MM.1S (cell line): ENCODE measurements around the gene PAPOLB.
"Not testable (repeated sequence)": the region's sequence is repeated elsewhere in the genome, so short reads cannot be mapped to it uniquely, and the experiment has no call there.

Source experiments
- DNase-seq: peaks from one replicate; pipeline ENCODE4 v3.0.0-alpha.2; 2015
- H2AFZ ChIP-seq: fragments of 300-600 bp; sonication (generic); 2 replicates; pipeline ENCODE4 v1.6.0; 2016; ENCODE audit warnings: antibody characterized with exemption, low read length
- H3F3A ChIP-seq: fragments of 300-600 bp; sonication (generic); 2 replicates; pipeline ENCODE4 v1.6.1; 2016; ENCODE audit warnings: mild to moderate bottlenecking, antibody characterized with exemption, low read length, moderate library complexity, mixed read lengths; ENCODE audit not compliant: insufficient read depth
- H3K27ac ChIP-seq: fragments of 300-600 bp; sonication (generic); 2 replicates; pipeline ENCODE4 v1.5.1; 2016; ENCODE audit warnings: mild to moderate bottlenecking, low read length
- H3K27me3 ChIP-seq: fragments of 300-600 bp; sonication (generic); replicated peaks from 2 replicates; pipeline ENCODE4 v1.6.0; 2016; ENCODE audit warnings: low read length; ENCODE audit not compliant: insufficient read depth
- H3K36me3 ChIP-seq: fragments of 300-600 bp; sonication (generic); replicated peaks from 2 replicates; pipeline ENCODE4 v1.6.1; 2016; ENCODE audit warnings: mild to moderate bottlenecking, low read length, mixed read lengths; ENCODE audit not compliant: insufficient read depth
- H3K4me1 ChIP-seq: fragments of 300-600 bp; sonication (generic); 2 replicates; pipeline ENCODE4 v1.6.1; 2016; ENCODE audit warnings: low read length, mixed read lengths
- H3K4me2 ChIP-seq: fragments of 300-600 bp; sonication (generic); 2 replicates; pipeline ENCODE4 v1.6.0; 2016; ENCODE audit warnings: low read depth, low read length
- H3K4me3 ChIP-seq: fragments of 300-600 bp; sonication (generic); 2 replicates; pipeline ENCODE4 v1.5.1; 2016; ENCODE audit warnings: low read length, mixed read lengths
- H3K79me2 ChIP-seq: fragments of 300-600 bp; sonication (generic); 2 replicates; pipeline ENCODE4 v1.6.1; 2016; ENCODE audit warnings: mixed run types, low read length, mixed read lengths
- H3K9ac ChIP-seq: fragments of 300-600 bp; sonication (generic); 2 replicates; pipeline ENCODE4 v1.6.1; 2016; ENCODE audit warnings: low read length, mixed read lengths
- H3K9me2 ChIP-seq: fragments of 300-600 bp; sonication (generic); replicated peaks from 2 replicates; pipeline ENCODE4 v1.6.1; 2016; ENCODE audit warnings: mild to moderate bottlenecking, low read length, mixed read lengths; ENCODE audit not compliant: insufficient read depth
- H3K9me3 ChIP-seq: fragments of 300-600 bp; sonication (generic); replicated peaks from 2 replicates; pipeline ENCODE4 v1.6.1; 2016; ENCODE audit warnings: mild to moderate bottlenecking, low read length, mixed read lengths; ENCODE audit not compliant: insufficient read depth
- H4K20me1 ChIP-seq: fragments of 300-600 bp; sonication (generic); 2 replicates; pipeline ENCODE4 v1.6.1; 2016; ENCODE audit warnings: mild to moderate bottlenecking, low read length, moderate library complexity, mixed read lengths; ENCODE audit not compliant: insufficient read depth
- CTCF ChIP-seq: fragments of 300-600 bp; sonication (generic); IDR thresholded peaks from 2 replicates; pipeline ENCODE4 v1.5.1; 2016; ENCODE audit warnings: antibody characterized with exemption, low read length, mixed read lengths
- EZH2 ChIP-seq: fragments of 300-600 bp; sonication (generic); optimal IDR thresholded peaks from 2 replicates; pipeline ENCODE3; 2017; ENCODE audit warnings: low read depth, mild to moderate bottlenecking, antibody characterized with exemption, low read length, mixed read lengths
- EZH2phosphoT487 ChIP-seq: fragments of 300-600 bp; sonication (generic); IDR thresholded peaks from 2 replicates; pipeline ENCODE4 v1.6.1; 2018; ENCODE audit warnings: antibody characterized with exemption, low read length

Gene PAPOLB

GRCh38 chr7:4894482-4894881, 32.7 kb upstream of the PAPOLB start:
- Histone ChIP-seq H3K4me1 (no peaks in the 10 kb centered on the region), H3K27ac (no peak overlapping the region), H3K4me2 (no peak overlapping the region), H3K9me2 (no peaks in the 10 kb centered on the region), H3K9me3 (no peaks in the 10 kb centered on the region), H3K27me3 (peaks cover 21% of the 10 kb centered on the region), H3K9ac (no peak overlapping the region), H2AFZ (no peak overlapping the region), H4K20me1 (no peaks in the 10 kb centered on the region), H3K4me3 (no peak overlapping the region), H3F3A (no peaks in the 10 kb centered on the region), H3K79me2 (no peaks in the 10 kb centered on the region), H3K36me3 (no peaks in the 10 kb centered on the region)
- no peak for DNase-seq
- TF ChIP-seq CTCF (no peak), EZH2phosphoT487 (no peak), EZH2 (no peak)

GRCh38 chr7:4893929-4894475, 32.2 kb upstream of the PAPOLB start:
- Histone ChIP-seq H2AFZ (no peak overlapping the region), H3K9me2 (no peaks in the 10 kb centered on the region), H3K9ac (no peak overlapping the region), H3K4me2 (no peak overlapping the region), H3F3A (no peaks in the 10 kb centered on the region), H4K20me1 (no peaks in the 10 kb centered on the region), H3K4me1 (no peaks in the 10 kb centered on the region), H3K79me2 (no peaks in the 10 kb centered on the region), H3K4me3 (no peak overlapping the region), H3K36me3 (no peaks in the 10 kb centered on the region), H3K27me3 (peaks cover 21% of the 10 kb centered on the region), H3K27ac (no peak overlapping the region), H3K9me3 (no peaks in the 10 kb centered on the region)
- no peak for TF ChIP-seq EZH2
- TF ChIP-seq EZH2phosphoT487, result no peak
- TF ChIP-seq CTCF, result no peak
- DNase-seq, result no peak

GRCh38 chr7:4893188-4893587, 31.4 kb upstream of the PAPOLB start:
- H3K4me1 ChIP-seq, result not testable (repeated sequence)

GRCh38 chr7:4891522-4891921, 29.7 kb upstream of the PAPOLB start:
- not testable (repeated sequence) for H3K4me3 ChIP-seq, H3K36me3 ChIP-seq, H3K27ac ChIP-seq, H4K20me1 ChIP-seq, H3K9me2 ChIP-seq, H3K9me3 ChIP-seq, H3F3A ChIP-seq, DNase-seq, H3K4me2 ChIP-seq, H2AFZ ChIP-seq, H3K4me1 ChIP-seq, H3K9ac ChIP-seq, H3K79me2 ChIP-seq
- H3K27me3 ChIP-seq, result peaks cover 17% of the 10 kb centered on the region

More at GRCh38 chr7:4893188-4893587, 31.4 kb upstream of the PAPOLB start:
- H3K9me2 ChIP-seq, H3F3A ChIP-seq, H3K79me2 ChIP-seq, H3K9ac ChIP-seq, H3K27ac ChIP-seq, H3K9me3 ChIP-seq, H3K4me3 ChIP-seq, H4K20me1 ChIP-seq, DNase-seq, H3K4me2 ChIP-seq, H3K36me3 ChIP-seq, H2AFZ ChIP-seq: not testable (repeated sequence)
- H3K27me3 ChIP-seq, result peaks cover 21% of the 10 kb centered on the region
